AG08396 (cell line): ENCODE measurements around the gene DBI.
"Not testable (repeated sequence)": the region's sequence is repeated elsewhere in the genome, so short reads cannot be mapped to it uniquely, and the experiment has no call there.

Experiments
- DNase-seq: peaks from one replicate; pipeline ENCODE4 v3.0.0; 2012; ENCODE audit warnings: low spot score, mixed read lengths

DBI gene

GRCh38 chr2:119365436-119365835 lies 1.3 kb upstream of the DBI start:
- no peak for DNase-seq

GRCh38 chr2:119366161-119366648 lies 572 bp upstream of the DBI start:
- no peak for DNase-seq

GRCh38 chr2:119367472-119368099 lies 809 bp downstream of the DBI start:
- peak; percentile 64 for DNase-seq

- DNase-seq: no peak
Measured at GRCh38 chr2:119369845-119370244, 3.1 kb downstream of the DBI start.

GRCh38 chr2:119371111-119371510 lies 4.3 kb downstream of the DBI start:
- DNase-seq: no peak

- no peak for DNase-seq
Measured at GRCh38 chr2:119372778-119373568, 6.2 kb downstream of the DBI start.

- not testable (repeated sequence) for DNase-seq
Measured at GRCh38 chr2:119373907-119374745, 7.3 kb downstream of the DBI start.

- not testable (repeated sequence) for DNase-seq
Measured at GRCh38 chr2:119376406-119376805, 9.6 kb downstream of the DBI start.

GRCh38 chr2:119376810-119377209 lies 10.0 kb downstream of the DBI start:
- DNase-seq: no peak

- DNase-seq: no peak
Measured at GRCh38 chr2:119377294-119377992, 10.7 kb downstream of the DBI start.

- no peak for DNase-seq
Measured at GRCh38 chr2:119377993-119378345, 11.2 kb downstream of the DBI start.

- DNase-seq: no peak
Measured at GRCh38 chr2:119378566-119378965, 11.8 kb downstream of the DBI start.

GRCh38 chr2:119383410-119384140 lies 16.8 kb downstream of the DBI start:
- DNase-seq: no peak

GRCh38 chr2:119384971-119385370 lies 18.2 kb downstream of the DBI start:
- no peak for DNase-seq

- no peak for DNase-seq
Measured at GRCh38 chr2:119385466-119385865, 18.7 kb downstream of the DBI start.

- DNase-seq: no peak
Measured at GRCh38 chr2:119387381-119388129, 20.8 kb downstream of the DBI start.

GRCh38 chr2:119389615-119390306 lies 23.0 kb downstream of the DBI start:
- DNase-seq: no peak

GRCh38 chr2:119393971-119394748 lies 27.4 kb downstream of the DBI start:
- DNase-seq: no peak

GRCh38 chr2:119397196-119397595 lies 30.4 kb downstream of the DBI start:
- DNase-seq: no peak
